HCT116 (cell line): ENCODE results near the gene CCT8. TPM values are rescaled to one million over a fixed set of nuclear protein-coding genes. Genes with fewer than 3 reads are reported as not detected.

Source experiments
- ATAC-seq: fragments of 200-7000 bp; cut with Tn5 transposase; 2 replicates; pipeline ENCODE4 v1.9.1; 2020; ENCODE audit warnings: mild to moderate bottlenecking, moderate library complexity
- BruUV-seq: library from RNA; stranded (reverse); fragments of 400-500 nt; replicated peaks from 2 replicates; lab custom pipeline; 2021; lab: Mats Ljungman, UMichigan
- CTCF ChIA-PET: fragments of 300-600 bp; sonication (Branson Sonifier 250); formaldehyde crosslinking; loops from one replicate; lab custom pipeline; 2021; ENCODE audit warnings: antibody characterized with exemption; lab: Charles Lee
- POLR2A ChIA-PET: fragments of 300-600, 350-600 bp; sonication (Branson Sonifier 250); formaldehyde crosslinking; loops from one replicate; lab custom pipeline; 2021; ENCODE audit warnings: antibody characterized with exemption; lab: Charles Lee
- RAD21 ChIA-PET, 2 experiments: fragments of 300-600 bp; sonication (Branson Sonifier 250); formaldehyde crosslinking; loops; one replicate each; lab custom pipeline; 2023; ENCODE audit warnings: low total read pairs in 2 of 2; ENCODE audit not compliant: uncharacterized antibody in 2 of 2, unreplicated experiment in 2 of 2, low non-redundant PET in 1 of 2; lab: Charles Lee
- DNase-seq: peaks from one replicate; pipeline ENCODE4 v3.0.0-alpha.2; 2010; ENCODE audit warnings: low read depth, low spot score
- H2AFZ ChIP-seq: fragments of 200-600 bp; shearing (Covaris generic), sonication (generic); 2 replicates; pipeline ENCODE4 v1.6.1; 2017; ENCODE audit warnings: low read depth, mixed run types, mixed read lengths, antibody characterized with exemption, low read length; ENCODE audit not compliant: poor library complexity, severe bottlenecking
- H3K27ac ChIP-seq: 2 replicates; pipeline ENCODE4 v1.5.1; 2012; ENCODE audit warnings: low read depth, low read length
- H3K27me3 ChIP-seq: fragments of 200-600 bp; sonication (generic); 2 replicates; pipeline ENCODE4 v1.6.1; 2016; ENCODE audit warnings: mixed run types, low read length, mixed read lengths; ENCODE audit not compliant: insufficient read depth
- H3K36me3 ChIP-seq, 2 experiments: fragments of 200-500 bp in 1 of 2; fragments of 200-600 bp in 1 of 2; sonication (Bioruptor generic) in 1 of 2; sonication (generic) in 1 of 2; 2 replicates each; pipeline versions ENCODE4 v1.5.1 to v1.6.1; 2014 to 2016; ENCODE audit warnings: low read length in 2 of 2, inconsistent platforms in 1 of 2, mixed read lengths in 1 of 2, mixed run types in 1 of 2; ENCODE audit not compliant: insufficient read depth in 2 of 2, control insufficient read depth in 1 of 2
- H3K4me1 ChIP-seq, 2 experiments: fragments of 200-600 bp in 1 of 2; sonication (generic) in 1 of 2; 2 replicates each; pipeline versions ENCODE4 v1.5.1 to v1.6.1; 2012 to 2017; ENCODE audit warnings: low read length in 2 of 2, inconsistent platforms in 1 of 2, mild to moderate bottlenecking in 1 of 2, mixed read lengths in 1 of 2, mixed run types in 1 of 2, moderate library complexity in 1 of 2; ENCODE audit not compliant: insufficient read depth in 2 of 2, control insufficient read depth in 1 of 2
- H3K4me2 ChIP-seq: fragments of 200-600 bp; sonication (generic); 2 replicates; pipeline ENCODE4 v1.6.1; 2017; ENCODE audit warnings: mixed run types, low read length, mixed read lengths
- H3K4me3 ChIP-seq, 2 experiments: fragments of 200-600 bp in 1 of 2; sonication (generic) in 1 of 2; replicated peaks in 1 of 2; 2 replicates each; pipeline ENCODE4 v1.5.1; 2011 to 2016; ENCODE audit warnings: low read length in 2 of 2, control low read depth in 1 of 2, low read depth in 1 of 2, mild to moderate bottlenecking in 1 of 2, mixed read lengths in 1 of 2, mixed run types in 1 of 2
- H3K79me2 ChIP-seq: fragments of 200-600 bp; sonication (generic); 2 replicates; pipeline ENCODE4 v1.6.1; 2017; ENCODE audit warnings: mild to moderate bottlenecking, mixed run types, low read length, moderate library complexity, mixed read lengths; ENCODE audit not compliant: insufficient read depth
- H3K9ac ChIP-seq: fragments of 200-600 bp; sonication (generic); 2 replicates; pipeline ENCODE4 v1.6.1; 2016; ENCODE audit warnings: low read length, mixed read lengths
- H3K9me2 ChIP-seq: fragments of 200-600 bp; sonication (generic), shearing (Covaris generic); 2 replicates; pipeline ENCODE4 v1.6.1; 2017; ENCODE audit warnings: mixed run types, mild to moderate bottlenecking, moderate library complexity; ENCODE audit not compliant: insufficient read depth
- H3K9me3 ChIP-seq, 2 experiments: fragments of 200-500 bp in 1 of 2; fragments of 200-600 bp in 1 of 2; sonication (Bioruptor generic) in 1 of 2; sonication (generic) in 1 of 2; 2 replicates each; pipeline ENCODE4 v1.6.1; 2014 to 2017; ENCODE audit warnings: low read length in 2 of 2, mixed read lengths in 2 of 2, inconsistent platforms in 1 of 2, low read depth in 1 of 2, mild to moderate bottlenecking in 1 of 2, mixed run types in 1 of 2, moderate library complexity in 1 of 2; ENCODE audit not compliant: control insufficient read depth in 1 of 2, insufficient read depth in 1 of 2
- H4K20me1 ChIP-seq: fragments of 200-600 bp; sonication (generic), shearing (Covaris generic); 2 replicates; pipeline ENCODE4 v1.6.1; 2017; ENCODE audit warnings: mixed run types, mild to moderate bottlenecking, moderate library complexity; ENCODE audit not compliant: insufficient read depth
- ATF3 ChIP-seq: IDR thresholded peaks from 2 replicates; pipeline ENCODE4 v1.6.1; 2012
- CEBPB ChIP-seq: IDR thresholded peaks from 2 replicates; pipeline ENCODE4 v1.6.1; 2012; ENCODE audit warnings: low read depth
- EZH2 ChIP-seq: fragments of 200-600 bp; sonication (generic); IDR thresholded peaks from 2 replicates; pipeline ENCODE4 v1.6.1; 2017; ENCODE audit warnings: antibody characterized with exemption, mixed run types
- EZH2phosphoT487 ChIP-seq: fragments of 200-600 bp; IDR thresholded peaks from 2 replicates; pipeline ENCODE4 v1.6.1; 2018; ENCODE audit warnings: antibody characterized with exemption, borderline replicate concordance
- FOSL1 ChIP-seq: IDR thresholded peaks from 2 replicates; pipeline ENCODE4 v1.6.1; 2012; ENCODE audit warnings: low read depth
- MAX ChIP-seq: IDR thresholded peaks from 2 replicates; pipeline ENCODE4 v1.6.1; 2012
- POLR2A ChIP-seq: IDR thresholded peaks from 2 replicates; pipeline ENCODE4 v1.7.0; 2011; ENCODE audit warnings: borderline replicate concordance; ENCODE audit not compliant: insufficient read depth, insufficient read length; ENCODE audit errors: extremely low read depth
- RAD21 ChIP-seq: IDR thresholded peaks from 2 replicates; pipeline ENCODE4 v1.6.1; 2012; ENCODE audit warnings: low read depth, mild to moderate bottlenecking
- REST ChIP-seq: IDR thresholded peaks from 2 replicates; pipeline ENCODE4 v1.6.1; 2012; ENCODE audit warnings: low read depth
- TCF7L2 ChIP-seq: IDR thresholded peaks from 2 replicates; pipeline ENCODE4 v1.7.0; 2011; ENCODE audit warnings: borderline replicate concordance, inconsistent platforms; ENCODE audit not compliant: insufficient read depth, insufficient read length; ENCODE audit errors: extremely low read depth
- ZBTB33 ChIP-seq: IDR thresholded peaks from 2 replicates; pipeline ENCODE4 v1.6.1; 2011; ENCODE audit warnings: mild to moderate bottlenecking, low read length, moderate library complexity; ENCODE audit not compliant: insufficient replicate concordance; ENCODE audit errors: extremely low read depth
- ZFX ChIP-seq: fragments of 450-650 bp; IDR thresholded peaks from 2 replicates; pipeline ENCODE4 v1.6.1; 2017
- ZNF274 ChIP-seq: fragments of 200-500 bp; sonication (Bioruptor generic); IDR thresholded peaks from 2 replicates; pipeline ENCODE4 v1.6.1; 2014; ENCODE audit warnings: mild to moderate bottlenecking, low read depth, low read length, inconsistent platforms
- intact Hi-C: fragments of 100-400 bp; cut with micrococcal nuclease; formaldehyde crosslinking; loops from 2 replicates; pipeline ENCODE4 v1.10.0; 2022
- total RNA-seq: library from RNA; stranded (reverse); gene quantifications from one replicate; pipeline ENCODE4 v1.2.1, GENCODE V29; 2021; ENCODE audit not compliant: unreplicated experiment

Gene CCT8
- total RNA-seq, 1 experiment from 2014 or later, result 355 TPM

GRCh38 chr21:29085106-29085752 is 11.8 kb upstream of the CCT8 start:
- Histone ChIP-seq H3K79me2 (no peaks in the 10 kb centered on the region), H3K27ac (no peak overlapping the region), H3K4me2 (no peak overlapping the region), H3K4me1 (0 out of 4 replicates have a peak, but pooled peaks cover 0 to 4% of the 10 kb centered on the region in 2 experiments), H3K36me3 (no peaks in the 10 kb centered on the region), H3K9me3 (no peaks in the 10 kb centered on the region), H3K4me3 (no peak overlapping the region), H3K9me2 (no peaks in the 10 kb centered on the region), H3K27me3 (no peaks in the 10 kb centered on the region), H2AFZ (no peak overlapping the region), H4K20me1 (no peaks in the 10 kb centered on the region), H3K9ac (no peak overlapping the region)
- DNase-seq, result no peak
- ChIA-PET POLR2A (interaction anchor here (0.7 kb wide), 2 partner anchors 11 to 291 kb away, joined by 3 to 4 read pairs; no protein-coding TSS in a partner anchor), CTCF (no interaction called here), RAD21 (no interaction called here)
- no TSS peak for BruUV-seq
- TF ChIP-seq ZFX, result no peak
- TF ChIP-seq ZBTB33, result no peak
- TF ChIP-seq ATF3, result no peak
- no peak for TF ChIP-seq POLR2A
- no peak for TF ChIP-seq FOSL1
- no peak for TF ChIP-seq EZH2phosphoT487
- ATAC-seq, result no peak
- intact Hi-C loops, result loop anchor here (5.0 kb wide), 1 partner anchor 2002 kb away; no protein-coding TSS in a partner anchor

GRCh38 chr21:29084372-29084771 is 10.9 kb upstream of the CCT8 start:
- no peaks in the 10 kb centered on the region for H3K9me2 ChIP-seq
- no peaks in the 10 kb centered on the region for H3K79me2 ChIP-seq
- 0 out of 4 replicates have a peak, but pooled peaks cover 0 to 4% of the 10 kb centered on the region in 2 experiments for H3K4me1 ChIP-seq
- no peak for DNase-seq
- no peak overlapping the region for H3K4me3 ChIP-seq
- POLR2A ChIA-PET, result no interaction called here
- H3K9ac ChIP-seq, result no peak overlapping the region
- H3K27me3 ChIP-seq, result no peaks in the 10 kb centered on the region
- no peaks in the 10 kb centered on the region for H3K9me3 ChIP-seq
- intact Hi-C loops, result no loop called here
- no peaks in the 10 kb centered on the region for H4K20me1 ChIP-seq
- no peak overlapping the region for H3K27ac ChIP-seq
- no peak overlapping the region for H2AFZ ChIP-seq
- no TSS peak for BruUV-seq
- CTCF ChIA-PET, result no interaction called here
- no peak for ATAC-seq
- no peak overlapping the region for H3K4me2 ChIP-seq
- RAD21 ChIA-PET, result no interaction called here
- no peaks in the 10 kb centered on the region for H3K36me3 ChIP-seq
- TF ChIP-seq ZNF274 (no peak), RAD21 (no peak), TCF7L2 (no peak), EZH2 (no peak), ZFX (no peak), MAX (no peak), ATF3 (no peak), REST (no peak), CEBPB (no peak)
